ENCODE measurements around the gene SLC1A3.

Gene SLC1A3

DNA sequence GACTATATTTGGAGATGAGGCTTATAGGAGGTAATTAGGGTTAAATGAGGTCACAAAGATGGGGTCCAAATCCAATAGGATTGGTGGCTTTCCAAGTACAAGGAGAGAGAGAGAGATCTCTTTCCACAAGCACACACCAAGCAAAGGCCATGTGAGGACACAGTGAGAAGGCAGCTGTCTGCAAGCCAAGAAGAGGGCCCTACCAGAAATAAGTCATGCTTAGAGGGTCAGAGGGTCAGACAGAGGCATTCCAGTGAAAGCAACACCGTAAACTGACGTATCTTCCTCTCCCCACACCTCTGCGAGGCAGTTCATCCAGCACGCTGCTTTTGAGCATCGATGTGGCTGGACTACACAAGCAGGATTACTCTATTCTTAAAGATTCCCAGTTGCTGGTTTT lies 87.9 kb downstream of the SLC1A3 start:
- Histone ChIP-seq H3K4me3 (ENCODE audit: low read depth in 1 of 2, low read length in 1 of 2) (no peak overlapping the region), H3K36me3 (no peaks in the 10 kb centered on the region), H3K9me3 (no peaks in the 10 kb centered on the region), H3K4me1 (ENCODE audit: control insufficient read depth in 1 of 2, insufficient read depth in 1 of 2, low read depth in 1 of 2, low read length in 1 of 2) (peaks cover 25% of the 10 kb centered on the region in 2 experiments), H3K27me3 (no peaks in the 10 kb centered on the region), H3K27ac (no peak overlapping the region)
- TF ChIP-seq, protein P1, sequence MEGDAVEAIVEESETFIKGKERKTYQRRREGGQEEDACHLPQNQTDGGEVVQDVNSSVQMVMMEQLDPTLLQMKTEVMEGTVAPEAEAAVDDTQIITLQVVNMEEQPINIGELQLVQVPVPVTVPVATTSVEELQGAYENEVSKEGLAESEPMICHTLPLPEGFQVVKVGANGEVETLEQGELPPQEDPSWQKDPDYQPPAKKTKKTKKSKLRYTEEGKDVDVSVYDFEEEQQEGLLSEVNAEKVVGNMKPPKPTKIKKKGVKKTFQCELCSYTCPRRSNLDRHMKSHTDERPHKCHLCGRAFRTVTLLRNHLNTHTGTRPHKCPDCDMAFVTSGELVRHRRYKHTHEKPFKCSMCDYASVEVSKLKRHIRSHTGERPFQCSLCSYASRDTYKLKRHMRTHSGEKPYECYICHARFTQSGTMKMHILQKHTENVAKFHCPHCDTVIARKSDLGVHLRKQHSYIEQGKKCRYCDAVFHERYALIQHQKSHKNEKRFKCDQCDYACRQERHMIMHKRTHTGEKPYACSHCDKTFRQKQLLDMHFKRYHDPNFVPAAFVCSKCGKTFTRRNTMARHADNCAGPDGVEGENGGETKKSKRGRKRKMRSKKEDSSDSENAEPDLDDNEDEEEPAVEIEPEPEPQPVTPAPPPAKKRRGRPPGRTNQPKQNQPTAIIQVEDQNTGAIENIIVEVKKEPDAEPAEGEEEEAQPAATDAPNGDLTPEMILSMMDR (IDR thresholded peaks at IDR 0.05): no peak

DNA sequence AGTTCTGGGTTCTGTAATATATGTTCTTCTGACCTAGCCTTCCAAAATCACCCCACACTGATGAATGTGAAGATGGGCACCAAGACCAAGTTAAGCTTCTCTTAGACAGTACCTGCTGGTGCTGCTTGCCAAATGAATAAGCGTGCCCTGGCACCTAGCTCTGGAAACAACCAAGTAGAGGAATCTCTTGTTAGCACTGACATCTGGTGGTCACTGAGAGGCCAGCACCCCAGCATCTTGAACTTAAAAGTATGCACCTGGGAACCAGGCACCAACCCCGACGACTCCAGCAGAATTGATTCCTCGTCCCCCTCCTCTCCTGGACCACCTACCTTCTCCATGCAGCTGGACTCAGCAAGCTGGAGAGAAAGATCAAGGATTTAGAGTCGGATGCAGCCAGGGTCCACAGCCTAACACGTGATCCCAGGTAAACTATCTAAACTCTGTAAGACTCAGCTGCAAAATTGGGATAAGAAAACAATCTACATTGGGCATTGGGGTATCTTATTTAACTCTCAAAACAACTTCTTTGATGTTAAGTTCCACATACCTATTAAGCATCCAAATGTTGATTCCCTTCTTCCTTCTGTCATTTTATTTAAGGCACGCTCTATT lies 89.8 kb downstream of the SLC1A3 start:
- Histone ChIP-seq H3K27me3 (no peaks in the 10 kb centered on the region), H3K36me3 (peaks cover 4% of the 10 kb centered on the region), H3K9me3 (no peaks in the 10 kb centered on the region), H3K27ac (no peak overlapping the region), H3K4me3 (ENCODE audit: low read depth in 1 of 2, low read length in 1 of 2) (no peak overlapping the region), H3K4me1 (ENCODE audit: control insufficient read depth in 1 of 2, insufficient read depth in 1 of 2, low read depth in 1 of 2, low read length in 1 of 2) (peaks cover 10 to 11% of the 10 kb centered on the region in 2 experiments)
- TF ChIP-seq, protein P1 (IDR thresholded peaks at IDR 0.05): no peak

DNA sequence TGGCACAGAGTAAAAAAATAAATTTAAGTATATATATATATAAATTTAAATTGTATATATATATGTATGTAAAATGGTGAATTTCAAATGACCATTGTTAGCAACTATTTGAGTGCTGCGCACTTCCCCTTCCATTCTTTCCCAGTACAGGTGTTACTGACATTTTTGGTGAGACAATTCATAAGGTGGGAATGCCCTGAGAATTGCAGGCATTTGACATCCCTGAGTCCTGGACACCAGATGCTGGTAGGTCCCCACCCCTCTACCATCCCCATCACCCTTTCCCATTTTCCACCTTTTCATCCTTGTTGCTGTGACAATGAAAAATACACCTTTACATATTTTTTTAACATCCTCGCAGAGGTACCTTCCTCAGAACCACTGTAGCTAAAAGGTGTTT lies 91.6 kb downstream of the SLC1A3 start:
- H3K9me3 ChIP-seq: no peaks in the 10 kb centered on the region
- H3K27me3 ChIP-seq: no peaks in the 10 kb centered on the region
- peaks cover 7 to 10% of the 10 kb centered on the region in 2 experiments for H3K4me1 ChIP-seq (ENCODE audit: control insufficient read depth in 1 of 2, insufficient read depth in 1 of 2, low read depth in 1 of 2, low read length in 1 of 2)
- H3K36me3 ChIP-seq: peaks cover 17% of the 10 kb centered on the region
- TF ChIP-seq, protein P1 (IDR thresholded peaks at IDR 0.05): no peak
- no peak overlapping the region for H3K4me3 ChIP-seq (ENCODE audit: low read depth in 1 of 2, low read length in 1 of 2)
- H3K27ac ChIP-seq: no peak overlapping the region

DNA sequence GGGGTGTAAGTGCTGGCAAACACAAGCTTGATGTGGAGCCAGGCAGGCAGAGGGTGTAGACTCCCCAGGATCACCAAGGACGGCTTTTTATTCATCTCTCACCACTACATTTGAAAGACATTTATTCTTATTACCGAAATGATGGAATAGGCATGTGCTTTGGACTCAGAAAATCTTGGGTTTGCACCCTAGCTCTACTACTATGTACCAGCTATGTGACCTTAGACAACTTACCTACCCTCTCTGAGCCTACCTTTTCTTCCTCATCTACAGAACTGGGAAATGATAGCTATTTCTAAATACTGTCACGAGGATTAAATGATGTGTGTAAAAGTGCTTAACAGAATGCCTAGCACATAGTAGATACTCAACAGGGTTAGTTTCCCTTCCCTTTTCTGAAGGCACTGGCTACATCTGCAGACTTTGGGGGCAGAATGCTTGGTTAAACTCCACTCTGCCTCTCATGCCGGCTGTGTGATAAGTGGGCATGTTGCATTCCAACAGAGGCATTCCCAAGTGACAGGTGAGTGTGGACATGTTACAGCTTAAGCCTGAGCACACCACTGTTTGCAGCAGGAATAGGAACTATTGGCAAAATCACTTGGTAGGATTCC lies 94.8 kb downstream of the SLC1A3 start:
- H3K9me3 ChIP-seq: no peaks in the 10 kb centered on the region
- H3K27ac ChIP-seq: no peak overlapping the region
- H3K36me3 ChIP-seq: peaks cover 31% of the 10 kb centered on the region
- TF ChIP-seq, protein P1 (IDR thresholded peaks at IDR 0.05): no peak
- H3K27me3 ChIP-seq: no peaks in the 10 kb centered on the region
- peaks cover 9 to 14% of the 10 kb centered on the region in 2 experiments for H3K4me1 ChIP-seq (ENCODE audit: control insufficient read depth in 1 of 2, insufficient read depth in 1 of 2, low read depth in 1 of 2, low read length in 1 of 2)
- H3K4me3 ChIP-seq (ENCODE audit: low read depth in 1 of 2, low read length in 1 of 2): no peak overlapping the region

DNA sequence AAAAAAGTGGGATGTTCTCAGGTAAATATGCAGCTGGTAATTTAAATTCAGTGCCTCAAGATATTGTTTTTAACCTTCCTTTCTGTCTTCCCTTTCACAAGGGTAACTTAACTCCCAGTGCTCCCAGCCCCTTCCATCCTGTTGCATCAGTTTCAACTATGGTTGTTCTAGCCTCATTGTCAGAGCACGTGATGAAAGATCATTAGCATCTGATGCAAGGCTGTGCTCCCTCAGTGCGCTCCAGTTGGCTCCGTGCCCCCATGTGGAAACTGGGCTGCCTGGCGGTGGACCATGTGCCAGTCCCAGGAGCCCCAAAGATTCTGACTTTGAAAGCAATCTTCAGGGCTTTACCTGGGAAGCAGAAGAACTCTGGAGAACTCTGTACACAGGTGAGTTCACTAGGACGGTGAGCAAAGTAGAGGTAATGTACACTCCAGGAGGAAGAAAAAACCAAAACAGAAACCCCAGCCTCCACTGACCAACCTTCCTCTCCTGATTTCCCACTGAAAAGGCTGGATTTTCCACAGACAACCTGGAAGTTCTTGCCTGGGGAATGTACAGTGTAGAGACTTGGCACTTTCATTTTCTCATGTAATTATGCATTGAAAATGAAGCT lies 96.9 kb downstream of the SLC1A3 start:
- H3K36me3 ChIP-seq: peaks cover 31% of the 10 kb centered on the region
- H3K4me1 ChIP-seq (ENCODE audit: control insufficient read depth in 1 of 2, insufficient read depth in 1 of 2, low read depth in 1 of 2, low read length in 1 of 2): peaks cover 9 to 14% of the 10 kb centered on the region in 2 experiments
- H3K27ac ChIP-seq: peak overlapping the region; percentile 45
- no peak overlapping the region for H3K4me3 ChIP-seq (ENCODE audit: low read depth in 1 of 2, low read length in 1 of 2)
- TF ChIP-seq, protein P1 (IDR thresholded peaks at IDR 0.05): no peak
- no peaks in the 10 kb centered on the region for H3K27me3 ChIP-seq
- H3K9me3 ChIP-seq: no peaks in the 10 kb centered on the region

Data from neutrophil (primary cell).